Caco-2 (cell line): ENCODE results near the gene EGFR. TPM values are rescaled to one million over a fixed set of nuclear protein-coding genes. Genes with fewer than 3 reads are reported as not detected.

ENCODE experiments used
- BruUV-seq: library from RNA; stranded (reverse); fragments of 400-500 nt; replicated peaks from 2 replicates; lab custom pipeline; 2021; lab: Mats Ljungman, UMichigan
- CTCF ChIA-PET: fragments of 300-600 bp; sonication (Branson Sonifier 250); formaldehyde crosslinking; loops from one replicate; lab custom pipeline; 2022; ENCODE audit warnings: antibody characterized with exemption; lab: Charles Lee
- POLR2A ChIA-PET: fragments of 300-600 bp; sonication (Branson Sonifier 250); formaldehyde crosslinking; loops from one replicate; lab custom pipeline; 2022; ENCODE audit warnings: antibody characterized with exemption; lab: Charles Lee
- DNase-seq, 2 experiments: peaks; one replicate each; pipeline versions ENCODE4 v3.0.0 to v3.0.0-alpha.2; 2020 to 2022
- H3K27me3 ChIP-seq: replicated peaks from 2 replicates; pipeline ENCODE4 v1.6.0; 2011; ENCODE audit warnings: low read length; ENCODE audit not compliant: control insufficient read depth, insufficient read depth
- H3K36me3 ChIP-seq: 2 replicates; pipeline ENCODE4 v1.5.1; 2011; ENCODE audit warnings: low read length; ENCODE audit not compliant: control insufficient read depth, insufficient read depth
- H3K4me1 ChIP-seq: fragments of 250-450 bp; sonication (Bioruptor Pico); 2 replicates; pipeline ENCODE4 v1.5.1; 2020; ENCODE audit warnings: mild to moderate bottlenecking
- H3K4me3 ChIP-seq: 2 replicates; pipeline ENCODE4 v1.5.1; 2011; ENCODE audit warnings: low read depth, mild to moderate bottlenecking, control low read depth, low read length
- H3K9me3 ChIP-seq: fragments of 250-450 bp; sonication (Bioruptor Pico); 2 replicates; pipeline ENCODE4 v1.5.1; 2020; ENCODE audit warnings: mild to moderate bottlenecking, moderate library complexity
- H3K27ac Mint-ChIP-seq: one replicate; pipeline ENCODE4 v1.8.0; 2022; ENCODE audit warnings: mixed read lengths; ENCODE audit not compliant: unreplicated experiment
- H3K27me3 Mint-ChIP-seq: one replicate; pipeline ENCODE4 v1.8.0; 2022; ENCODE audit warnings: mixed read lengths; ENCODE audit not compliant: insufficient read depth, unreplicated experiment
- H3K36me3 Mint-ChIP-seq: one replicate; pipeline ENCODE4 v1.8.0; 2022; ENCODE audit warnings: mild to moderate bottlenecking, mixed read lengths; ENCODE audit not compliant: insufficient read depth, unreplicated experiment
- H3K4me1 Mint-ChIP-seq: one replicate; pipeline ENCODE4 v1.8.0; 2022; ENCODE audit warnings: low read depth, mixed read lengths; ENCODE audit not compliant: unreplicated experiment
- H3K4me3 Mint-ChIP-seq: one replicate; pipeline ENCODE4 v1.8.0; 2022; ENCODE audit warnings: mild to moderate bottlenecking, moderate library complexity, mixed read lengths; ENCODE audit not compliant: unreplicated experiment
- H3K9me3 Mint-ChIP-seq: one replicate; pipeline ENCODE4 v1.8.0; 2022; ENCODE audit warnings: mixed read lengths; ENCODE audit not compliant: unreplicated experiment
- intact Hi-C: fragments of 100-400 bp; cut with micrococcal nuclease; formaldehyde crosslinking; loops from one replicate; pipeline ENCODE4 v1.10.0; 2022; ENCODE audit not compliant: unreplicated experiment
- total RNA-seq: library from RNA; stranded (reverse); gene quantifications from 2 replicates; pipeline ENCODE4 v1.2.3, GENCODE V29; 2022
- TF ChIP-seq, protein P1 (sequence below), 2 experiments: fragments of 200-600 bp in 1 of 2; IDR thresholded peaks; 1 replicate in 1 of 2; 2 replicates in 1 of 2; pipeline versions ENCODE4 v1.5.1 to v1.8.0; 2011 to 2022; ENCODE audit warnings: antibody characterized with exemption in 1 of 2, control low read depth in 1 of 2, inconsistent platforms in 1 of 2, low read depth in 1 of 2, low read length in 1 of 2, mild to moderate bottlenecking in 1 of 2, moderate library complexity in 1 of 2; ENCODE audit not compliant: insufficient read depth in 1 of 2, severe bottlenecking in 1 of 2, unreplicated experiment in 1 of 2

Gene EGFR
- total RNA-seq, 1 experiment from 2014 or later = 60.1 TPM

DNA sequence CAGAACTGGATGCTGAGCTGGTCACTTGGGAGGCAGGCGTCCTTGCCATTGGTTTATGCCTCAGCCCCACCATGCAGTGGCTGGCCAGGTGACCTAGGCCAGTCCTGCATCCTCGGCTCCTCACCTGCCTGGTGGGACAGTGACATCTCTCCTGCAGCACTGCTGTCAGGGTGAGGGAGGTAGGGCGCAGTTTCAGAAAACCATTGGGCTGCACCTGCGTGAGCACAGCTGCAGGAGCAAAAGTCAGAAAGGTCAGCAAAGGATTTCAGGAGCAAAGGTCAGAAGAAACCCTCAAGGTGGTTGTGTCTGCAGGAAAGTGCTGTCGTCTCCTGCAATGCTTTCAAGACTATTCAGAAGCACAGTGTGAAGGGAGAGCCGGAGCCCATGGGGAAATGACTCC is 48.1 kb downstream of the EGFR start:
- no peaks in the 10 kb centered on the region for H3K36me3 ChIP-seq
- Mint-ChIP-seq H3K27me3 (no peaks in the 10 kb centered on the region), H3K4me3 (peak overlapping the region; percentile 58), H3K4me1 (peaks cover 56% of the 10 kb centered on the region), H3K36me3 (peaks cover 22% of the 10 kb centered on the region), H3K27ac (peak overlapping the region; percentile 95), H3K9me3 (no peaks in the 10 kb centered on the region)
- H3K27me3 ChIP-seq = no peaks in the 10 kb centered on the region
- TF ChIP-seq, protein P1, sequence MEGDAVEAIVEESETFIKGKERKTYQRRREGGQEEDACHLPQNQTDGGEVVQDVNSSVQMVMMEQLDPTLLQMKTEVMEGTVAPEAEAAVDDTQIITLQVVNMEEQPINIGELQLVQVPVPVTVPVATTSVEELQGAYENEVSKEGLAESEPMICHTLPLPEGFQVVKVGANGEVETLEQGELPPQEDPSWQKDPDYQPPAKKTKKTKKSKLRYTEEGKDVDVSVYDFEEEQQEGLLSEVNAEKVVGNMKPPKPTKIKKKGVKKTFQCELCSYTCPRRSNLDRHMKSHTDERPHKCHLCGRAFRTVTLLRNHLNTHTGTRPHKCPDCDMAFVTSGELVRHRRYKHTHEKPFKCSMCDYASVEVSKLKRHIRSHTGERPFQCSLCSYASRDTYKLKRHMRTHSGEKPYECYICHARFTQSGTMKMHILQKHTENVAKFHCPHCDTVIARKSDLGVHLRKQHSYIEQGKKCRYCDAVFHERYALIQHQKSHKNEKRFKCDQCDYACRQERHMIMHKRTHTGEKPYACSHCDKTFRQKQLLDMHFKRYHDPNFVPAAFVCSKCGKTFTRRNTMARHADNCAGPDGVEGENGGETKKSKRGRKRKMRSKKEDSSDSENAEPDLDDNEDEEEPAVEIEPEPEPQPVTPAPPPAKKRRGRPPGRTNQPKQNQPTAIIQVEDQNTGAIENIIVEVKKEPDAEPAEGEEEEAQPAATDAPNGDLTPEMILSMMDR (IDR thresholded peaks at IDR 0.05; ENCODE audit: insufficient read depth in 1 of 2, low read depth in 1 of 2, low read length in 1 of 2, severe bottlenecking in 1 of 2, unreplicated experiment in 1 of 2) = no peak
- H3K4me3 ChIP-seq = no peak overlapping the region
- H3K9me3 ChIP-seq = no peaks in the 10 kb centered on the region
- intact Hi-C loops = loop anchor here (1.0 to 5.0 kb wide), 5 partner anchors 7 to 295 kb away; partner anchors contain the start of gene EGFR
- CTCF ChIA-PET = interaction anchor here (1.0 to 2.7 kb wide), 5 partner anchors 11 to 189 kb away, joined by 3 to 10 read pairs (median 4); no protein-coding TSS in a partner anchor
- BruUV-seq = no TSS peak
- peak; percentile 61 to 71 for DNase-seq
- POLR2A ChIA-PET = interaction anchor here (0.9 kb wide), 1 partner anchor 121 kb away, joined by 3 read pairs; no protein-coding TSS in a partner anchor
- peaks cover 69% of the 10 kb centered on the region for H3K4me1 ChIP-seq

DNA sequence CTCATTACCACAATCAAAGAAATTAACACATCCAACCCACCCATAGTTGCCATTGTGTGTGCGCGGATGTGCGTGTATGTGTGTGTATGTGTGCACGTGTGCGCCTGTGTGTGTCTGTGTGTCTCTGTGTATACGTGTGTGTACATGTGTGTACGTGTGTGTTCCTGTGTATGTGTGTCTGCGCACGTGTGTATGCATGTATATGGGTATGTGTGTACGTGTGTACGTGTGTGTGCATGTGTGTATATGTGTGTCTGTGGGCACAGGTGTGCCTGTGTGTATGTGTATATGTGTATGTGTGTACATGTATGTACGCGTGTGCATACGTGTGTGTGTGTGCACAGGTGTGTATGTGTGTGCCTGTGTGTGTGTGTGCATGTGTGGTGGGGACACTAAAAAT is 48.9 kb downstream of the EGFR start:
- no peaks in the 10 kb centered on the region for H3K9me3 ChIP-seq
- TF ChIP-seq, protein P1 (IDR thresholded peaks at IDR 0.05; ENCODE audit: insufficient read depth in 1 of 2, low read depth in 1 of 2, low read length in 1 of 2, severe bottlenecking in 1 of 2, unreplicated experiment in 1 of 2) = no peak
- ChIA-PET CTCF (no interaction called here), POLR2A (no interaction called here)
- H3K27ac Mint-ChIP-seq = peak overlapping the region; percentile 95
- DNase-seq = no peak
- no peaks in the 10 kb centered on the region for H3K27me3 Mint-ChIP-seq
- H3K4me1 Mint-ChIP-seq = peaks cover 57% of the 10 kb centered on the region
- H3K36me3 Mint-ChIP-seq = peaks cover 22% of the 10 kb centered on the region
- H3K4me1 ChIP-seq = peaks cover 75% of the 10 kb centered on the region
- H3K36me3 ChIP-seq = no peaks in the 10 kb centered on the region
- H3K9me3 Mint-ChIP-seq = no peaks in the 10 kb centered on the region
- intact Hi-C loops = loop anchor here (1.0 to 5.0 kb wide), 4 partner anchors 48 to 295 kb away; partner anchors contain the start of gene EGFR
- no TSS peak for BruUV-seq
- H3K4me3 ChIP-seq = no peak overlapping the region
- no peak overlapping the region for H3K4me3 Mint-ChIP-seq
- H3K27me3 ChIP-seq = no peaks in the 10 kb centered on the region

DNA sequence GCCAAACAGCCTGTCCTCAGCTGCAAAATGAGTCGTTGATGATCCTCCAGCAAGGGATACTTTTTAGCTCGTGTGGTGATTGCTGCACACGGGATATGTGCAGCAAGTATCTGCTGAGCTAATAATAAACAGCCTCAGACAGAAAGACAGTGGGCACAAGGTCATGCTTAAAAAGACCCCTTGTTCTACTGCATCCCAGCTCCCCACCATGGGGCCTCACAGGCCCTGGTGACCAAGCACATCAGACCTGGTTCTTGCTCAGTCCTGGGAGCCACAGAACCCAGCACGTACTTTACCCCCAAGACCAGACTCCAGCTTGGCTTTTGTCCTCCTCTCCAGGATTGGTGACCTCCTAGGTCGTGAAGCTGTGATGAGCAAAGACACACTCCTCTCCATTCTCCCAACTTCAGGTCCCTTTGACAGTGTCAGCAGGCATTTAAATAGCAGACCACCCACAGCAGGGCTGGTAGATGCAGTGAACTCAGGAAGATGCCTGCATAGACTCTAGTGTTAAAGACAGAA is 50.5 kb downstream of the EGFR start:
- intact Hi-C loops = loop anchor here (5.0 kb wide), 2 partner anchors 122 to 297 kb away; no protein-coding TSS in a partner anchor
- Mint-ChIP-seq H3K4me3 (no peak overlapping the region), H3K36me3 (peaks cover 24% of the 10 kb centered on the region), H3K9me3 (no peaks in the 10 kb centered on the region), H3K27me3 (no peaks in the 10 kb centered on the region), H3K4me1 (peaks cover 62% of the 10 kb centered on the region), H3K27ac (peak overlapping the region; percentile 32)
- POLR2A ChIA-PET = no interaction called here
- CTCF ChIA-PET = interaction anchor here (0.8 kb wide), 1 partner anchor 185 kb away, joined by 3 read pairs; no protein-coding TSS in a partner anchor
- Histone ChIP-seq H3K4me1 (peaks cover 72% of the 10 kb centered on the region), H3K27me3 (no peaks in the 10 kb centered on the region), H3K36me3 (no peaks in the 10 kb centered on the region), H3K4me3 (no peak overlapping the region), H3K9me3 (no peaks in the 10 kb centered on the region)
- BruUV-seq = no TSS peak
- no peak for DNase-seq
- TF ChIP-seq, protein P1 (IDR thresholded peaks at IDR 0.05; ENCODE audit: insufficient read depth in 1 of 2, low read depth in 1 of 2, low read length in 1 of 2, severe bottlenecking in 1 of 2, unreplicated experiment in 1 of 2) = no peak
